B cell (primary cell): ENCODE results near the gene LIMD2. TPM values are rescaled to one million over a fixed set of nuclear protein-coding genes. Genes with fewer than 3 reads are reported as not detected.

ENCODE experiments used
- ATAC-seq: fragments of 200-7000 bp; cut with Tn5 transposase; one replicate; pipeline ENCODE4 v1.10.0; 2021; ENCODE audit warnings: low read depth, mild to moderate bottlenecking, moderate number of reproducible peaks, moderate library complexity
- CTCF ChIA-PET: fragments of 350-600 bp; sonication (Branson Sonifier 250); formaldehyde crosslinking; loops from one replicate; lab custom pipeline; 2021; ENCODE audit warnings: antibody characterized with exemption, inconsistent platforms; lab: Charles Lee
- POLR2A ChIA-PET: fragments of 350-600 bp; sonication (Branson Sonifier 250); formaldehyde crosslinking; loops from one replicate; lab custom pipeline; 2021; ENCODE audit warnings: antibody characterized with exemption; lab: Charles Lee
- DNase-seq: peaks from one replicate; pipeline ENCODE4 v3.0.0; 2013
- H2AFZ ChIP-seq: 2 replicates; pipeline ENCODE4 v1.6.1; 2012; ENCODE audit warnings: mild to moderate bottlenecking, low read depth, low read length; ENCODE audit not compliant: insufficient read depth, poor library complexity, severe bottlenecking
- H3K27ac ChIP-seq, 2 donors: 1 replicate in 1 of 2; 2 replicates in 1 of 2; pipeline ENCODE4 v1.5.1; 2012 to 2013; ENCODE audit warnings: low read length in 2 of 2, mild to moderate bottlenecking in 2 of 2, moderate library complexity in 1 of 2
- H3K27me3 ChIP-seq, 4 experiments: fragments of 200-600 bp in 1 of 4; sonication (generic) in 1 of 4; replicated peaks in 1 of 4; 1 replicate in 2 of 4; 2 replicates in 2 of 4; pipeline versions ENCODE4 v1.6.1 to v1.7.0; 2013 to 2016; ENCODE audit warnings: low read length in 3 of 4, mild to moderate bottlenecking in 2 of 4, mixed read lengths in 1 of 4, moderate library complexity in 1 of 4; ENCODE audit not compliant: insufficient read depth in 4 of 4, control insufficient read depth in 3 of 4; ENCODE audit errors: control extremely low read depth in 1 of 4
- H3K36me3 ChIP-seq, 2 experiments: replicated peaks in 1 of 2; 1 replicate in 1 of 2; 2 replicates in 1 of 2; pipeline versions ENCODE4 v1.6.1 to v1.7.1; 2013; ENCODE audit warnings: low read length in 1 of 2; ENCODE audit not compliant: insufficient read depth in 2 of 2, control insufficient read depth in 1 of 2; ENCODE audit errors: control extremely low read depth in 1 of 2, extremely low read depth in 1 of 2
- H3K4me1 ChIP-seq, 2 donors: fragments of 200-600 bp in 1 of 2; sonication (generic) in 1 of 2; 1 replicate in 1 of 2; 2 replicates in 1 of 2; pipeline versions ENCODE4 v1.5.1 to v1.6.1; 2013 to 2017; ENCODE audit warnings: low read length in 2 of 2; ENCODE audit not compliant: control insufficient read depth in 2 of 2, insufficient read depth in 2 of 2
- H3K4me2 ChIP-seq: replicated peaks from 2 replicates; pipeline ENCODE3; 2012; ENCODE audit warnings: mild to moderate bottlenecking, low read depth, low read length; ENCODE audit not compliant: poor library complexity, severe bottlenecking
- H3K4me3 ChIP-seq, 5 experiments: fragments of 200-600 bp in 1 of 5; sonication (generic) in 1 of 5; 1 replicate in 3 of 5; 2 replicates in 2 of 5; pipeline versions ENCODE4 v1.5.1 to v1.7.0; 2011 to 2016; ENCODE audit warnings: low read length in 4 of 5, mild to moderate bottlenecking in 4 of 5, low read depth in 2 of 5, control low read depth in 1 of 5, moderate library complexity in 1 of 5; ENCODE audit not compliant: insufficient read depth in 1 of 5; ENCODE audit errors: control extremely low read depth in 1 of 5, extremely low read depth in 1 of 5
- H3K79me2 ChIP-seq: fragments of 200-600 bp; sonication (generic); one replicate; pipeline ENCODE4 v1.6.0; 2016; ENCODE audit warnings: low read length; ENCODE audit not compliant: control insufficient read depth, insufficient read depth
- H3K9ac ChIP-seq: fragments of 200-600 bp; sonication (generic); 2 replicates; pipeline ENCODE4 v1.6.1; 2017; ENCODE audit warnings: mild to moderate bottlenecking, low read length, moderate library complexity
- H3K9me3 ChIP-seq, 3 donors: one replicate each; pipeline versions ENCODE4 v1.6.1 to v1.7.1; 2013; ENCODE audit warnings: low read length in 2 of 3; ENCODE audit not compliant: control insufficient read depth in 2 of 3, insufficient read depth in 1 of 3; ENCODE audit errors: control extremely low read depth in 1 of 3
- H4K20me1 ChIP-seq: 2 replicates; pipeline ENCODE4 v1.6.0; 2012; ENCODE audit warnings: mild to moderate bottlenecking, low read length; ENCODE audit not compliant: insufficient read depth, control insufficient read depth, poor library complexity, severe bottlenecking
- H3K27ac Mint-ChIP-seq: one replicate; pipeline ENCODE4 v1.8.0; 2021; ENCODE audit warnings: mixed read lengths
- H3K27me3 Mint-ChIP-seq: one replicate; pipeline ENCODE4 v1.8.0; 2021; ENCODE audit warnings: mixed read lengths
- H3K4me1 Mint-ChIP-seq: one replicate; pipeline ENCODE4 v1.8.0; 2021; ENCODE audit warnings: mixed read lengths
- H3K4me3 Mint-ChIP-seq: one replicate; pipeline ENCODE4 v1.8.0; 2021; ENCODE audit warnings: mixed read lengths
- H3K9me3 Mint-ChIP-seq: one replicate; pipeline ENCODE4 v1.8.0; 2022; ENCODE audit warnings: mixed read lengths; ENCODE audit not compliant: insufficient read depth
- EZH2 ChIP-seq: IDR thresholded peaks from 2 replicates; pipeline ENCODE4 v1.6.1; 2012; ENCODE audit warnings: borderline replicate concordance, low read depth, mild to moderate bottlenecking, moderate library complexity, low read length; ENCODE audit not compliant: insufficient read depth, poor library complexity, severe bottlenecking
- WGBS: methylation state at CpG from one replicate; pipeline ENCODE4 v1.1.5; 2013; ENCODE audit warnings: missing lambda C conversion rate; ENCODE audit not compliant: insufficient coverage; 5-methylcytosine and 5-hydroxymethylcytosine counted together
- intact Hi-C: fragments of 100-400 bp; cut with micrococcal nuclease; formaldehyde crosslinking; loops from one replicate; pipeline ENCODE4 v1.10.0; 2022
- polyA plus RNA-seq: library from polyadenylated mRNA; depleted of rRNA; stranded (reverse); fragments of >200 nt; gene quantifications from 2 replicates; pipeline ENCODE4 v1.2.3, GENCODE V29; 2012
- total RNA-seq, 2 donors: library from RNA; stranded (reverse); fragments of 120-200 nt in 1 of 2; gene quantifications; 1 replicate in 1 of 2; 2 replicates in 1 of 2; pipeline versions ENCODE4 v1.2.3 to v1.2.4, GENCODE V29; 2013 to 2022
- TF ChIP-seq, protein P1 (sequence below): fragments of 200-600 bp; IDR thresholded peaks from one replicate; pipeline ENCODE4 v1.8.0; 2022; ENCODE audit warnings: antibody characterized with exemption, mild to moderate bottlenecking

LIMD2 gene
- total and polyA plus RNA-seq, 2 donors (not counting 1 experiment from before 2014, with no cell fraction given): 587 to 1,396 TPM

DNA sequence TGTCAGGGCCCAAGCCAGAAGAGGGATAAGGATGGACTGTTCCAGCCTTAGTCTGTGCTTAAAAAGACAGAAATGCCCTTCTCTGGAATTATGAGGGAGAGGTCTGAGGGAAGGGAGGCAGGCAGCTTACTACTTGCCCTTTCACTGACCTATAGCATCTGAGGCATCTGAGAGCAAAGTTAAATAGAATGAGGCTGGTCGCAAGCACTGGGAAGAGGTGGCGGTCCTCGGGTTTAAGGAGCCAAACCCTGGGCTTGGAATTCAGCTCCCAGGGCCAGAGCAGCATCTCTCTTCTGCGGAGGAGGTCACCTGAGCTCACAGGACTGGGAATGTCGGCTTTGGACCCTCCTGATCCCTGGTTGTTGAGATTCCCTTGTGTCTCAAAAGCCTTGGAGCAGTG is 3.1 kb upstream of the LIMD2 start:
- peak overlapping the region; percentile 77 to 95 for H3K27ac ChIP-seq
- no peak overlapping the region for H2AFZ ChIP-seq
- H3K4me3 ChIP-seq: peak overlapping the region in 3 of 5 experiments; percentile 43 to 95 (median 66)
- H3K4me3 Mint-ChIP-seq: peak overlapping the region; percentile 89
- no peak for ATAC-seq
- intact Hi-C loops: loop anchor here (5.0 kb wide), 1 partner anchor 804 kb away; the partner anchor contains the start of genes CEP95 and DDX5
- peaks cover 0 to 6% (median 0%) of the 10 kb centered on the region in 3 donors for H3K9me3 ChIP-seq
- H3K4me1 ChIP-seq: peaks cover 55 to 62% of the 10 kb centered on the region in 2 donors
- 93% methylated on average over 5 of the region's 5 CpGs for WGBS
- no peaks in the 10 kb centered on the region for H3K27me3 Mint-ChIP-seq
- TF ChIP-seq EZH2: no peak
- TF ChIP-seq, protein P1, sequence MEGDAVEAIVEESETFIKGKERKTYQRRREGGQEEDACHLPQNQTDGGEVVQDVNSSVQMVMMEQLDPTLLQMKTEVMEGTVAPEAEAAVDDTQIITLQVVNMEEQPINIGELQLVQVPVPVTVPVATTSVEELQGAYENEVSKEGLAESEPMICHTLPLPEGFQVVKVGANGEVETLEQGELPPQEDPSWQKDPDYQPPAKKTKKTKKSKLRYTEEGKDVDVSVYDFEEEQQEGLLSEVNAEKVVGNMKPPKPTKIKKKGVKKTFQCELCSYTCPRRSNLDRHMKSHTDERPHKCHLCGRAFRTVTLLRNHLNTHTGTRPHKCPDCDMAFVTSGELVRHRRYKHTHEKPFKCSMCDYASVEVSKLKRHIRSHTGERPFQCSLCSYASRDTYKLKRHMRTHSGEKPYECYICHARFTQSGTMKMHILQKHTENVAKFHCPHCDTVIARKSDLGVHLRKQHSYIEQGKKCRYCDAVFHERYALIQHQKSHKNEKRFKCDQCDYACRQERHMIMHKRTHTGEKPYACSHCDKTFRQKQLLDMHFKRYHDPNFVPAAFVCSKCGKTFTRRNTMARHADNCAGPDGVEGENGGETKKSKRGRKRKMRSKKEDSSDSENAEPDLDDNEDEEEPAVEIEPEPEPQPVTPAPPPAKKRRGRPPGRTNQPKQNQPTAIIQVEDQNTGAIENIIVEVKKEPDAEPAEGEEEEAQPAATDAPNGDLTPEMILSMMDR: no peak
- peak overlapping the region; percentile 99 for H3K4me2 ChIP-seq
- H3K79me2 ChIP-seq: peaks cover 51% of the 10 kb centered on the region
- H3K9ac ChIP-seq: peak overlapping the region; percentile 64
- peaks cover 27% of the 10 kb centered on the region for H4K20me1 ChIP-seq
- H3K36me3 ChIP-seq: peaks cover 0 to 30% of the 10 kb centered on the region in 2 experiments
- ChIA-PET POLR2A (interaction anchor here (0.6 to 10.6 kb wide), 4 partner anchors 12 to 149 kb away, joined by 3 to 113 read pairs (median 4); partner anchors contain the start of genes CCDC47, DDX42 and MAP3K3), CTCF (interaction anchor here (1.2 to 4.0 kb wide), 4 partner anchors 9 to 278 kb away, joined by 3 to 26 read pairs (median 6); partner anchors contain the start of gene STRADA)
- peak overlapping the region; percentile 99 for H3K27ac Mint-ChIP-seq
- no peak for DNase-seq
- H3K9me3 Mint-ChIP-seq: no peaks in the 10 kb centered on the region
- H3K27me3 ChIP-seq: no peaks in the 10 kb centered on the region
- peaks cover 62% of the 10 kb centered on the region for H3K4me1 Mint-ChIP-seq

DNA sequence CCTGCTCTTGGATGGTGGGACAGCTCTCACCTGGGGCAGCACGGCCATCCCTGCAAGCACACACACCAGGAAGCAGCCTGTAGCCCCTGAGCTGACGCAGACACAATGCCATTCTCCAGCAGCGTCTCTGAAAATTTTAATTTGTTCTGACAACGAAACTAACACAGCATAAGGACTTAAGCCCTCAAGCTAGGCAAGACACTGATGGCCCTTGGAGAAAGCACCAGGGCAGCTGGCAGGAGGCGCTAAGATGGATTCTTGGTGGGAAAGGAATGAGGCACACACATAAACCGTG is 2.7 kb upstream of the LIMD2 start:
- Histone ChIP-seq H3K36me3 (peaks cover 0 to 30% of the 10 kb centered on the region in 2 experiments), H3K9ac (peak overlapping the region; percentile 64), H3K4me1 (peaks cover 56 to 63% of the 10 kb centered on the region in 2 donors), H3K4me2 (peak overlapping the region; percentile 99), H3K27ac (peak overlapping the region; percentile 77 to 95), H2AFZ (no peak overlapping the region), H4K20me1 (peaks cover 31% of the 10 kb centered on the region), H3K27me3 (no peaks in the 10 kb centered on the region), H3K79me2 (peaks cover 53% of the 10 kb centered on the region), H3K4me3 (peak overlapping the region; percentile 43 to 98 (median 67)), H3K9me3 (peaks cover 0 to 6% (median 0%) of the 10 kb centered on the region in 3 donors)
- TF ChIP-seq EZH2: no peak
- TF ChIP-seq, protein P1: no peak
- no peak for ATAC-seq
- 70% methylated on average over 6 of the region's 6 CpGs for WGBS
- Mint-ChIP-seq H3K4me1 (peaks cover 65% of the 10 kb centered on the region), H3K4me3 (peak overlapping the region; percentile 89), H3K27me3 (no peaks in the 10 kb centered on the region), H3K27ac (peak overlapping the region; percentile 99), H3K9me3 (no peaks in the 10 kb centered on the region)
- POLR2A ChIA-PET: interaction anchor here (0.6 to 10.6 kb wide), 5 partner anchors 12 to 141 kb away, joined by 3 to 113 read pairs (median 4); partner anchors contain the start of genes CCDC47, DDX42 and MAP3K3
- intact Hi-C loops: loop anchor here (1.0 to 5.0 kb wide), 2 partner anchors 39 to 805 kb away; partner anchors contain the start of genes CEP95, DDX5 and STRADA
- CTCF ChIA-PET: interaction anchor here (1.2 to 4.0 kb wide), 3 partner anchors 40 to 277 kb away, joined by 3 to 26 read pairs (median 8); partner anchors contain the start of gene STRADA
- DNase-seq: peak; percentile 22
